Stimulated activated naive CD8-positive, alpha-beta T cell treated with anti-CD3 and anti-CD28 coated beads, Interleukin-15, amount 100 ng/mL, for 72 hours (primary cell): Measurements from ENCODE around the gene KRABD2.

ENCODE experiments used
- ATAC-seq: fragments of 150-1000 bp; cut with Tn5 transposase; 2 replicates; pipeline ENCODE4 v1.10.0; 2021; ENCODE audit warnings: mild to moderate bottlenecking, moderate library complexity
- DNase-seq, 2 donors: peaks; one replicate each; pipeline ENCODE4 v3.0.0; 2021 to 2022
- H3K27ac Mint-ChIP-seq, 2 donors: one replicate each; pipeline ENCODE4 v1.8.0; 2022; ENCODE audit warnings: mild to moderate bottlenecking in 2 of 2, mixed read lengths in 2 of 2, moderate library complexity in 2 of 2
- H3K27me3 Mint-ChIP-seq: one replicate; pipeline ENCODE4 v1.8.0; 2022; ENCODE audit warnings: mixed read lengths
- H3K4me1 Mint-ChIP-seq: one replicate; pipeline ENCODE4 v1.8.0; 2022; ENCODE audit warnings: mild to moderate bottlenecking, mixed read lengths
- H3K4me3 Mint-ChIP-seq, 2 donors: one replicate each; pipeline ENCODE4 v1.8.0; 2022; ENCODE audit warnings: mild to moderate bottlenecking in 2 of 2, mixed read lengths in 2 of 2, moderate library complexity in 1 of 2
- H3K9me3 Mint-ChIP-seq, 2 donors: one replicate each; pipeline ENCODE4 v1.8.0; 2022; ENCODE audit warnings: mixed read lengths in 2 of 2

The KRABD2 gene

DNA sequence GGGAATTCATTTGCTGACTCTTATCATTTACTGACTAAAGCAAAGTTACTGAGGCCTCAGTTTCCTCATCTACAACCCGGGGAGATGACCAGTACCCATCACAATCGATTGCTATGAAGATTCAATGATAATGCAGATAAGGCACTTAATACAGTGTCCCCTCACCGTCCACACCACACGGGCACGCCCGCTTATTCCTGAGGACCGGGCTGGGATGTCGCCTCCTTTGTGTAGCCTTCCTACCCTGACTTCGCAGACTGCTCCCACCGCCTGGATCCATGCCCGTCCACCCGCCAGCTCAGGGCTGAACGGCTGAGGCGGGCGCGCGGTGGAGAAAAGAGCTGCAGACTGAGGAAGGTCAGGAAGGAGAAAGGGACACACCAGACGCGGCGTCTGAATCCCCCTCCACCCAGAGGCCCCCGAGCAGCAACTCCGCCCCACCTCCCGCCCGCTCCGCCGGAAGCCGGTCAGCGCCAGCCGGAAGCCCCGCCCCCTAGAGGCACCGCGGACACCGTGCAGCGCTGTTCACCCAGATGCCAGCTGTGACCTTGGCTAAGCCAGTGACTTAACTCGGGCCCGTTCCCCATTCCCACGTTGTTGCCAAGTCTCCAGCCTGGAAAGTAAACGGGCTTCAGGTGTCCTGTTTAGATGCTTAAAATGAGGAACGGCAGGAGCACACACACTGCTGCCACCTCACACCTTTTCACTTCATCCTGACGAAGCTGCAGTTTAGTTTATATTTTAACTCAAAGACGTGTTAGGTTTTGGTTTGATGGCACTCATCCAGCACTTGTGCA is at the start of gene KRABD2:
TSS of gene KRABD2 (minus strand) at position 434 of the 797 bp plus-strand sequence.
- Mint-ChIP-seq H3K4me3 (peak within 1 kb of the TSS; percentile 80 to 90), H3K9me3 (no peaks in the 10 kb centered on the region), H3K27me3 (no peaks in the 10 kb centered on the region), H3K27ac (peak within 1 kb of the TSS; percentile 84 to 93), H3K4me1 (peaks cover 61% of the 10 kb centered on the region)
- peak; percentile 99 for ATAC-seq
- DNase-seq: peak; percentile 87 to 91

DNA sequence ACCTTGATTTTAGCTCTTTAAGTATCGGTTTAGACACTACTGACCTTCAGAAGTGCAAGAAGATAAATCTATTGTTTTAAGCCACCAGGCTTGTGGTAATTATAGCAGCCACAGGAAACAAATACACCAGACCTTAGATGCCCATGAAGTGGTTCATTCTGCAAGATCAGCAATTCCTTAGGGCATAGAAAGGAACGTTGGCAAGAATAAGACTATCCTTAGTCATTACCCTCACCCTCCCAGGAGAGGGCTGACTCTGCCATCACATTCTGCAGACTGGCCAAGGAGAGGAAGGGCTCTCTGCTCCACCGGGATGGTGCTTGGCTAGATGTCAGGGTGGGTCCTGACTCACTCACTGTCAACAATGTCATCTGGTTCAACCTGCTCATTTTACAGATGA is 45.1 kb upstream of the KRABD2 start:
- H3K4me3 Mint-ChIP-seq: no peak overlapping the region
- ATAC-seq (no peak), DNase-seq (no peak)
- H3K9me3 Mint-ChIP-seq: no peaks in the 10 kb centered on the region
- no peaks in the 10 kb centered on the region for H3K4me1 Mint-ChIP-seq
- no peak overlapping the region for H3K27ac Mint-ChIP-seq
- H3K27me3 Mint-ChIP-seq: peaks cover 57% of the 10 kb centered on the region

DNA sequence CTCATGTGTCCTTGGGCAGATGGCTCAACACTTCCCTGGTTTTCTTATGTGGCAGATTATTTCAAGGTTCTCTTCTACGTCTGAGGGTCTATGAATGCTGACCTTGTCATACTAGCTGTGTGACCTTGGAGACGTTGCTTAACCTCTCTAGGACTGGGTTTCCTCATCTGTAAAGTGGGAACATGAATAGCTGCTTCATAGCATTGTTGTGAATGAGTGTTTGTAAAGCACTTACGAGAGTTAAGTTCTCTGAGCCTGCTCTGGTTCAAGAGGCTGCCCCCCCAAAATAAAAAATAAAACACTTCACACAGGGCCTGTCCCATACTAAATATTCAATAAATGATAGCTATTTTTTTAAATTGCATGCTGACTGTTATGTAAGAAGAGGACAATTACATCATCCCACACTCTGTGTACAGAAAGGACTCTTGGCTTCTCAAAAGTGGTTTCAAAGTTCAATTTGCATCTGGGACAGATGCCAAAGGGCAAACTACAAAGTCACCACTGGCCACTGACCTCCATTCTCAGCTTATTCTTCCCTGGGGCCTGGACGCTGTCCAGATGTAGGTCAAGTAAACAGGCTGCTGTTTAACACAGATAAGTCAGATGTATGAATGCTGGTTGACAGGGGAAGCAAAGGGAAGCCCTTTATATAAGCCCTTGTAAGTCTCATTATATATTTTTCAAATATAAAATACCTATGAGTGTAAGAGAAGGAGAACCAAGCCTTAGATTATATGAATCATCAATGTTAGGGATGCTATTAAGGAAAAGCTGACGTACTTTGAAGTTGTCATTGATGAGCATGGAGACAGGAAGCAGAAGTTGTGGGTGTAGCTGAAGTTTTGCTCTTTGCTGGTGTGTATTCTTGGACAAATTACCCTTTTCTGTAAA is 43.8 kb upstream of the KRABD2 start:
- Mint-ChIP-seq H3K27me3 (peaks cover 62% of the 10 kb centered on the region), H3K9me3 (no peaks in the 10 kb centered on the region), H3K4me3 (no peak overlapping the region), H3K27ac (no peak overlapping the region), H3K4me1 (no peaks in the 10 kb centered on the region)
- ATAC-seq (no peak), DNase-seq (no peak)

DNA sequence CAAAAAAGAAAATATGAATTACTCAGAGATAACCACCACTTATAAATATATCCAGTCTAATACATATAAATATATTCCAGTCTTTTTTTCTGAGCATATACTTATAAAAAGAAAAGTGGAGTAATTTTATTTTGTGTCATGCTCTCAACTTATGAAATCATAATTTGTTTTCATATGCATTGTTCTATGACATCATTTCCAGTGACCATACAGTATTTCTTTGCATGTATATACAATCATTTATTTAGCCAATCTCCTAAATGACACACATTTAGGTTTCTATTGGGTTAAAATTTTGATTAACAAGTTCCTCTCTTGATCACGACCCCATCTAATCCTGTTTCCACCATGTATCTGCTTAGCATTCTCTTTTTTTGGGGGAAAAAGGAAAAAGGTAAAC is 42.8 kb upstream of the KRABD2 start:
- Mint-ChIP-seq H3K9me3 (no peaks in the 10 kb centered on the region), H3K4me3 (no peak overlapping the region), H3K27ac (no peak overlapping the region), H3K4me1 (no peaks in the 10 kb centered on the region), H3K27me3 (peaks cover 54% of the 10 kb centered on the region)
- DNase-seq (no peak), ATAC-seq (no peak)

DNA sequence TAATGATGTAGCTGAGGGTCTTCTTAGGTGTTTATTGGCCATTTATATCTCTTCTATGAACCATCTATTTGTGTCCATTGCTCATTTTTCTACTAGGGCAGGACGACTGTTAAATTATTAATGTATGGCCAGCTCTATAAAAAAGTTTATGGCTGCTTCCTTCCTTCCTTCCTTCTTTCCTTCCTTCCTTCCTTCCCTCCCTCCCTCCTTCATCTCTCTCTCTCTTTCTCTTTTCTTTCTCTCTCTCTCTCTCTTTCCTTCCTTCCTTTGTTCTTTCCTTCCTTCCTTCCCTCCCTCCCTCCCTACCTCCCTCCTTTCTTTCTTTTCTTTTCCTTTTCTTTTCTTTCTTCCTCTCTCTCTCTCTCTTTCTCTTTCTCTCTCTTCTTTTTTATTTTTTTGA is 42.0 kb upstream of the KRABD2 start:
- no peak for ATAC-seq
- peak overlapping the region in 1 of 2 donors; percentile 26 for H3K27ac Mint-ChIP-seq
- peaks cover 50% of the 10 kb centered on the region for H3K27me3 Mint-ChIP-seq
- no peak for DNase-seq
- no peaks in the 10 kb centered on the region for H3K9me3 Mint-ChIP-seq
- H3K4me1 Mint-ChIP-seq: peaks cover 1% of the 10 kb centered on the region
- H3K4me3 Mint-ChIP-seq: no peak overlapping the region

DNA sequence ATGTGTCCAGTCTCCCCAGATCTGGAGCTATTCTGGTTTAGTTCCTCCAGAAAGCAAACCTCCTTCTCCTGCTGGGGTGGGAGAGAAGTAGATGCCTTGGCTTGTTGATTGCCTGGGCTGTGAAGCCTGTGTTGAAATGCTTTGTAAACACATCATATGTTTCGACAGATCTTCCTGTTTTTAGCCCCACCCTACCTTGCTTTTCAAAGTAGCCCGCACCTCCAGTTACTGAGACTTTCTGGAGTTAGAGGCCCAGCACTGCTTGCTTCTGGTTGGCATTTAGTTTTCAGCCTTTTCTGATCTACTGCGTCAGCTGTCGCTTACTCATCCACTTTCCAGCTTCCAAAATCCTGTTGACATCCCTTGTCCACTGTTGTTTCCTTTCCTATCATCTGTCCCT is 41.3 kb upstream of the KRABD2 start:
- DNase-seq: no peak
- no peak overlapping the region for H3K4me3 Mint-ChIP-seq
- H3K27me3 Mint-ChIP-seq: peaks cover 43% of the 10 kb centered on the region
- H3K9me3 Mint-ChIP-seq: no peaks in the 10 kb centered on the region
- no peak overlapping the region for H3K27ac Mint-ChIP-seq
- no peak for ATAC-seq
- H3K4me1 Mint-ChIP-seq: peaks cover 8% of the 10 kb centered on the region

DNA sequence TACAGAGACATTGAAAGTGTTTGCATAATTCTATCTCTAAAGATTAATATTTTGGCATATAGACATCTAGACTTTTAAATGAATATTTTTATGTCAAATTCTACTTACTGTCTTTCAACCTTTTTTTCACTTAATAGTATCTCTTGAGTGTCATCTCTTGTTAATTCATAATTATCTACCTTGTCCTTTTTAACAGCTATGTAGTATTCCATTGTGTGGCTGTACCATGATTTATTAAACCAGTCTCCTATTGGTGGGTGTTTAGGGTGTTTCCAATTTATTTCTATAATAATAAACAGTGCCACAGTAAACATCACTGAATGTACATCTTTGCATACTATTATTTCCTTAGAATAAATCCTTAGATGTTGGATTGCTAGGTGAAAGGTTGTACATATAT is 37.4 kb upstream of the KRABD2 start:
- Mint-ChIP-seq H3K27me3 (peaks cover 38% of the 10 kb centered on the region), H3K4me3 (no peak overlapping the region), H3K9me3 (no peaks in the 10 kb centered on the region), H3K27ac (no peak overlapping the region), H3K4me1 (peaks cover 18% of the 10 kb centered on the region)
- no peak for DNase-seq
- no peak for ATAC-seq

DNA sequence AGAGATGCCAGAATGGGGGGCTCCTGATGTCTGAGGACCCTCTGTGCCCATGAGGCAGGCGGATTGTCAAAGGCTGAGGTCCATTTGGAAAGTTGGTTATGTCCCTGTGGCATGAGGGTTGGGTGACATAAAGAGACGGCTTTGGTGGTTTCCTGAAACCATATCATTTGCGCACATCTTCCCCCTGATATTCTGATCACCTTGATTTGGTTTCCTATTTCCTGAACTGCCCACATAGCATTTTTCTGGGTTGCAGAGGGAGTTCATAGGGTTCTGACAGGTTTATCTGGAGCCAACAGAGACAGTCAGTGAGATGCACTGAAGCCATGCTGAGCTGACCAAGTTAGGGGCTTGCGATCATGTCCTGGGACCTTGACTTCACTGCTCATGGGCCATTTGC is 36.8 kb upstream of the KRABD2 start:
- no peaks in the 10 kb centered on the region for H3K9me3 Mint-ChIP-seq
- H3K27me3 Mint-ChIP-seq: peaks cover 37% of the 10 kb centered on the region

DNA sequence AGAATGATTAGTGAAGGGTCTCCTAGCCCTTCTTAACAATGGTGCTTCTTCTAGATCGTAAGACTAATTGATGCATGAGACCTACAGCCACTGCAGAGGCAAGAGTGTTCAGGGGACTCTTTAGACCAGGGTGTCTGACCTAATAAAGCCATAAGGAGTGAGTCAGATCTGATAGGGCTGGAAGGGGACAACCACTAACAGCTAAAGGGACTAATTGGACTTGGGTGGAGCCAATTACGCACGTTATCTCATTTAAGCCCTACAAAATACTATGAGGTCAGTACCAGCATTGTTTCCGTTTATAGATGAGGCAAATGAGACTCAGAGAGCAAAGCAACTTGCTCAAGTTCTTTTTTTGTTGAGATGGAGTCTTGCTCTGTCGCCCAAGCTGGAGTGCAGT is 35.6 kb upstream of the KRABD2 start:
- Mint-ChIP-seq H3K27me3 (peaks cover 30% of the 10 kb centered on the region), H3K4me3 (no peak overlapping the region), H3K9me3 (no peaks in the 10 kb centered on the region), H3K27ac (peak overlapping the region in 1 of 2 donors; percentile 84), H3K4me1 (peaks cover 25% of the 10 kb centered on the region)
- ATAC-seq (no peak), DNase-seq (no peak)

More for the DNA sequence above, 36.8 kb upstream of the KRABD2 start:
- no peak for DNase-seq
- H3K4me1 Mint-ChIP-seq: peaks cover 21% of the 10 kb centered on the region
- no peak overlapping the region for H3K4me3 Mint-ChIP-seq
- ATAC-seq: peak; percentile 31
- no peak overlapping the region for H3K27ac Mint-ChIP-seq

DNA sequence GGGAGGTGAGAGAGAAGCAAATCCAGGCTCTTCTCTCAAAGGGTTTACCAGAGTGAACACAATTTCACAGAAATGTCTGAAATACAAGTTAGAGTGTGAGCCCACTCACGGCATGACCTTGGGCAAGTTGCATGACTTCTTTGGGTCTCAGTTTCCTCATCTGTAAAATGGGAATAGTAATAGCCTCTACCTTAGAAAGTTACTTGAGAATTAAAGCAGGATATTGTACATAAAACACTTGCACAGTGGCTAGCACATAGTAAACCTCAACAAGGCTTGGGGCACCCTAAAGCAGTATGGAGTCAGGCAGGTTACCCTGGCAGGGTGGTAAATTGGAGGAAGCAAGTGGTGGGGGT is 34.4 kb upstream of the KRABD2 start:
- Mint-ChIP-seq H3K4me3 (no peak overlapping the region), H3K27me3 (peaks cover 20% of the 10 kb centered on the region), H3K9me3 (no peaks in the 10 kb centered on the region), H3K27ac (no peak overlapping the region), H3K4me1 (peaks cover 25% of the 10 kb centered on the region)
- ATAC-seq (no peak), DNase-seq (no peak)

DNA sequence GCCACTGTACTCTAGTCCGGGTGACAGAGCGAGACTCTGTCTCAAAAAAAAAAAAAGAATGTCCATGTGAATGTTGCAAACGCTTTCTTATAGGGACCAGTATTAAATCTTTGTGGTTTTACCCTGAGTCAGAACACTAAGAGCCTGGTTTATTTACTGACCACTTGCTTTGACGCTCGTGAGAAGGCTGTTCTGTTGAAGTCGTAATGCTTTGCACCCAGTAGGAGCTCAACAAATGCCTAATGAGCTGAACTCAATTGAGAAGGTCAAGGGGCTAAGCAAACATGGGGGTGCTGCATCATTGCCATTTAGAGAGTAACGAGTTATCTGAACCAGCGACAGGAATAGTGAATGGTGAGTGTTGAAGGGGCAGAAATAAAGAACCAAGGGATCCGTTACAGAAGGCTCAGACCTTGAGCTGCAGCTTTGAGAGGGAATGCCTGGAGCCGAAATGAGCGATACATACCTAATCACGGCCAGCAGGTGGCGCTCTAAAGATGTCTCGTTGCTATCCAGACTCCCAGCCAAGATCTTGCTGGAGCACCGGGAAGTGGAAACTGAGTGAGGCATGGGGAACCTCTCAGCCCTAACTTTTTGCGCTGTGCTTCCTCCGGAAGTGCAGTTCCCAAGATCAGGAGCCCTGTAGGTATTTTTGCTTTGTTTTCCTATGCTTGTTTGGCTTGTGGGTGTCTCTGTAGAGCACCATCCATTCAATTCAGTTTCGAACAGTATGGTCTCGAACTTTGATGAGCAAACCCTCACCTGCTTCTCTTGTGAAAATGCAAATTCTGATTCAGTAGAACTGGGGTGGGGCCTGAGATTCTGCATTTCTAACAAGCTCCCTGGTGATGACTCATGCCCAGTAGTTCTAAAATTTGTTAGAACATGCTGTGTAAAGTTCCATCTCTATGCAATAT is 33.7 kb upstream of the KRABD2 start:
- Mint-ChIP-seq H3K27ac (peak overlapping the region in 1 of 2 donors; percentile 53), H3K27me3 (peaks cover 20% of the 10 kb centered on the region), H3K4me3 (no peak overlapping the region), H3K9me3 (no peaks in the 10 kb centered on the region), H3K4me1 (peaks cover 25% of the 10 kb centered on the region)
- DNase-seq (peak; percentile 62 to 67), ATAC-seq (peak; percentile 73)

DNA sequence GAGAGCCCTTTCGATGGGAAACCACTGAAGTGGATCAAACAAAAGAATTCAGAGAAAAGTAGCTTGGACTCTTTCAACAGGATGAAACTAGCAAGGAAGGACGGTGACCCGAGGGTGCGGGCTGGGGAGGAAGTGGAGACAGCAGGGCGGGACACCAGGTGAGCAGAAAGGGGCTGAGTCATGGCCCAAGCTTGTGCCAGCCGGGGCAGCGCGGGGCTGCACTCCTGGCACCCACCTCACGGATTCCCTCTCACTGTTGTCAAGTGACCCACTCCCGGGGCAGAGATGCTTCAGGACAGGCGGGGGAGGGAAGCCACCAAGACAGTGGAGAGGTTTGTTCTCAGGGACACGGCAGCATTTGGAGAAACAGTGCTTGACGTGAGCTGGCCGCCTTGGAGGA is 31.9 kb upstream of the KRABD2 start:
- ATAC-seq (no peak), DNase-seq (no peak)
- Mint-ChIP-seq H3K4me1 (peaks cover 23% of the 10 kb centered on the region), H3K27ac (peak overlapping the region in 1 of 2 donors; percentile 90), H3K9me3 (no peaks in the 10 kb centered on the region), H3K4me3 (no peak overlapping the region), H3K27me3 (peaks cover 20% of the 10 kb centered on the region)

DNA sequence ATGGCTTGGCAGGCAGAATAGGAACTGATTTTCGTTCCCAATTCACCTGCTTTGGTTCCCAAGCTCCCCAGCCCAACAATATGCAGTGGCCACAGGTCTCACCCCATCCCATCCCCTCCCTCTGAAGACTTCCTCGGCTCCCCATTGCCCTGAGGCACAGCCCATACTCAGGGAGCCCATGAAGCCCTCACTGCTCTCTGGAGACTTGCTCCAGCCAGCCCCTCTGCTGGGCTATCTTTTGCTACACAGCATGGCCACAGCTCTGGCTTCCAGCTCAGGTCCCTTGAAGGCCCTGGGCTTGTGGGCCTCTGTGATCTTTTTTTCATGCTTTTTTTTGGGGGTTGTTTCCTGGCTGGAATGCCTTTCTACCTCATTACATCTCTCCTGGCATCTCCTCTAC is 29.7 kb upstream of the KRABD2 start:
- DNase-seq (no peak), ATAC-seq (no peak)
- Mint-ChIP-seq H3K4me1 (peaks cover 16% of the 10 kb centered on the region), H3K9me3 (no peaks in the 10 kb centered on the region), H3K4me3 (no peak overlapping the region), H3K27me3 (peaks cover 16% of the 10 kb centered on the region), H3K27ac (no peak overlapping the region)

DNA sequence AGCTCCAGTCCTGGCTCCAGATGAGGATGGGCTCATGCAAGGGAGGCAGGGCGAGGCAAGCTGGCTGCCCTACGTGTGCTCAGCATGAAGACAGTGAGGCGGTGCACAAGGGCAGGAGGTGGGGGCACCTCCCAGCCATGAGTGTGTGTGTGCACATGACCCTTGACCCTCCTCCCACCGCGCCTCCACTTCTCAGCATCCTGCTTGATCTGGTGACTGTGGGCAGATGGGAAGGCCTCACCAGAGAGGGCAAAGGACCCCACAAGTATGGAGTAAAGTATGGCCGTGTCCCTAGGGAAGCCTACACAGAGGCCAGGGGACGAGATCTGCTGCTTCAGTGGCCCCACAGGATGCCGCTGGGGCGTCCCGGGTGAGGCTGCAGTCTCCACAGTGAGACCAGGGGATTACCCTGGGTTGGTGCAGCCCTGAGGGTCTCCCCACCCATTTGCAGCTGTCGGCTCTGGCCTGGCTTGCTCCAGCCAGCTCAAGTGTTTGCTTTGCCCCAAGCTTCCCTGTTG is 29.1 kb upstream of the KRABD2 start:
- Mint-ChIP-seq H3K4me1 (peaks cover 15% of the 10 kb centered on the region), H3K4me3 (no peak overlapping the region), H3K27ac (no peak overlapping the region), H3K9me3 (no peaks in the 10 kb centered on the region), H3K27me3 (peaks cover 18% of the 10 kb centered on the region)
- DNase-seq (no peak), ATAC-seq (no peak)

DNA sequence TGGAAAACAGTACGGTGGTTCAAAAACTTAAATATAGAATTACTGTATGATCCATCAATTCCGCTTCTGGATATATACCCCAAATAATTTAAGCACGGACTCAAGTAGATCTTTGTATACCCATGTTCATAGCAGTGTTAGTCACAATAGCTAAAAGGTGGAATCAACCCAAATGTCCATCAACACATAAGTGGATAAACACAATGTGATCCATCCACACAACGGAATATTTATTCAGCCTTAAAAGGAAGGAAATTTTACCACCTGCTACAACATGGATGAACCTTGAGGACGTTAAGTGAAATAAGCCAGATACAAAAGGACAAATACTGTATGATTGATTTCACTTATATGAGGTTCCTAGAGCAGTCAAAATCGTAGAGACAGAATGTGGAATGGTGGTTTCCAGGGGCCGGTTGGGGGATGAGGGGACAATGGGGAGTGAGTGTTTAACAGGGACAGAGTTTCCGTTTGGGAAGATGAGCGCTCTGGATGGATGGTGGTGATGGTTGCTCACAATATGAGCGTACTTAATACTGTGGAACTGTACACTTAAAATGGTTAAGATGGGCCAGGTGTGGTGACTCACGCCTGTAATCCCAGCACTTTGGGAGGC is 26.5 kb upstream of the KRABD2 start:
- DNase-seq (no peak), ATAC-seq (no peak)
- Mint-ChIP-seq H3K4me1 (peaks cover under 1% of the 10 kb centered on the region), H3K4me3 (no peak overlapping the region), H3K9me3 (no peaks in the 10 kb centered on the region), H3K27me3 (peaks cover 18% of the 10 kb centered on the region), H3K27ac (no peak overlapping the region)
